Keratinocyte (primary cell): ENCODE results near the gene SND1. TPM values are rescaled to one million over a fixed set of nuclear protein-coding genes. Genes with fewer than 3 reads are reported as not detected.
A peak's percentile ranks its signal among the peaks of the same experiment; 100 is the strongest.

Source experiments
- DNase-seq: peaks from one replicate; pipeline ENCODE4 v3.0.0-alpha.2; 2011; ENCODE audit warnings: low read depth, missing footprints, low spot score
- FAIRE-seq: peaks from 2 replicates; lab custom pipeline; 2011; peaks lifted over from hg19 to GRCh38; lab: Jason Lieb, UNC
- H2AFZ ChIP-seq: 2 replicates; pipeline ENCODE4 v1.6.0; 2012; ENCODE audit warnings: low read length, control low read depth, inconsistent platforms; ENCODE audit not compliant: control insufficient read depth
- H3K27ac ChIP-seq: 2 replicates; pipeline ENCODE4 v1.5.1; 2011; ENCODE audit warnings: low read length; ENCODE audit not compliant: control insufficient read depth, insufficient read depth
- H3K27me3 ChIP-seq: 3 replicates; pipeline ENCODE4 v1.6.0; 2011; ENCODE audit warnings: low read length; ENCODE audit not compliant: control insufficient read depth, insufficient read depth; ENCODE audit errors: extremely low read depth
- H3K36me3 ChIP-seq, 2 experiments: 2 replicates in 1 of 2; 3 replicates in 1 of 2; pipeline ENCODE4 v1.5.1; 2011; ENCODE audit warnings: low read length in 2 of 2, mild to moderate bottlenecking in 1 of 2; ENCODE audit not compliant: control insufficient read depth in 2 of 2, insufficient read depth in 2 of 2; ENCODE audit errors: extremely low read depth in 1 of 2
- H3K4me1 ChIP-seq: 3 replicates; pipeline ENCODE4 v1.5.1; 2011; ENCODE audit warnings: low read length; ENCODE audit not compliant: control insufficient read depth, insufficient read depth; ENCODE audit errors: extremely low read depth
- H3K4me2 ChIP-seq: 3 replicates; pipeline ENCODE4 v1.6.0; 2011; ENCODE audit warnings: low read depth, low read length; ENCODE audit not compliant: control insufficient read depth, insufficient read depth; ENCODE audit errors: extremely low read depth
- H3K4me3 ChIP-seq, 3 experiments: fragments of 200-600 bp in 1 of 3; sonication (generic) in 1 of 3; 2 replicates in 2 of 3; 3 replicates in 1 of 3; pipeline ENCODE4 v1.5.1; 2011 to 2016; ENCODE audit warnings: low read length in 3 of 3, mild to moderate bottlenecking in 3 of 3, control low read depth in 2 of 3, inconsistent platforms in 1 of 3, low read depth in 1 of 3, mixed read lengths in 1 of 3, mixed run types in 1 of 3, moderate library complexity in 1 of 3; ENCODE audit not compliant: control insufficient read depth in 2 of 3, insufficient read depth in 2 of 3; ENCODE audit errors: extremely low read depth in 1 of 3
- H3K79me2 ChIP-seq: 2 replicates; pipeline ENCODE4 v1.6.0; 2012; ENCODE audit warnings: low read length; ENCODE audit not compliant: control insufficient read depth, insufficient read depth
- H3K9ac ChIP-seq: 3 replicates; pipeline ENCODE4 v1.6.0; 2011; ENCODE audit warnings: low read length; ENCODE audit not compliant: control insufficient read depth, insufficient read depth; ENCODE audit errors: extremely low read depth
- H3K9me1 ChIP-seq: 3 replicates; pipeline ENCODE4 v1.6.0; 2011; ENCODE audit warnings: low read length; ENCODE audit not compliant: control insufficient read depth, insufficient read depth; ENCODE audit errors: extremely low read depth
- H3K9me3 ChIP-seq: 2 replicates; pipeline ENCODE4 v1.5.1; 2012; ENCODE audit warnings: low read depth, low read length; ENCODE audit not compliant: control insufficient read depth
- H4K20me1 ChIP-seq: 3 replicates; pipeline ENCODE4 v1.6.0; 2011; ENCODE audit warnings: low read length; ENCODE audit not compliant: control insufficient read depth, insufficient read depth; ENCODE audit errors: extremely low read depth
- CTCF ChIP-seq, 3 experiments: IDR thresholded peaks in 1 of 3; conservative IDR thresholded peaks in 1 of 3; optimal IDR thresholded peaks in 1 of 3; 2 replicates in 2 of 3; 3 replicates in 1 of 3; pipeline versions ENCODE3 to v1.5.1; 2011; ENCODE audit warnings: low read length in 3 of 3, mild to moderate bottlenecking in 3 of 3, moderate library complexity in 2 of 3, control low read depth in 1 of 3, inconsistent platforms in 1 of 3; ENCODE audit not compliant: insufficient read depth in 2 of 3; ENCODE audit errors: extremely low read depth in 1 of 3
- EZH2 ChIP-seq: IDR thresholded peaks from one replicate; pipeline ENCODE4 v1.6.1; 2012; ENCODE audit warnings: inconsistent platforms, mild to moderate bottlenecking, low read length, moderate library complexity
- dilution Hi-C: fragments of 300-500 bp; cut with MboI; formaldehyde crosslinking; loops from one replicate; pipeline ENCODE4 v1.7.0; 2020; ENCODE audit warnings: low sequenced_read_pairs; ENCODE audit not compliant: extremely low pct_ligation_motif_present
- polyA plus RNA-seq, 5 experiments: library from polyadenylated mRNA; depleted of rRNA in 3 of 5; stranded (reverse) in 3 of 5; stranded (forward) in 1 of 5; unstranded in 1 of 5; fragments of >200 nt; gene quantifications; 1 replicate in 1 of 5; 2 replicates in 3 of 5; 3 replicates in 1 of 5; pipeline versions ENCODE4 v1.2.1 to v1.2.3, GENCODE V29; 2011 to 2012; ENCODE audit warnings: missing spikeins in 2 of 5, low read depth in 1 of 5, low replicate concordance in 1 of 5

SND1 gene
- polyA plus RNA-seq, 1 donor (not counting 4 experiments of a cell fraction or from before 2014, with no cell fraction given) = 140 TPM

GRCh38 chr7:127769696-127770400, 117.9 kb downstream of the SND1 start:
- no peak for FAIRE-seq
- Histone ChIP-seq H3K9me3 (no peaks in the 10 kb centered on the region), H3K4me3 (no peak overlapping the region), H3K27ac (no peak overlapping the region), H3K27me3 (no peaks in the 10 kb centered on the region), H4K20me1 (peaks cover 13% of the 10 kb centered on the region), H3K9ac (no peak overlapping the region), H3K4me2 (no peak overlapping the region), H3K79me2 (peaks cover 62% of the 10 kb centered on the region), H3K4me1 (no peaks in the 10 kb centered on the region), H2AFZ (no peak overlapping the region), H3K9me1 (no peaks in the 10 kb centered on the region), H3K36me3 (peaks cover 0 to 4% of the 10 kb centered on the region in 2 experiments)
- dilution Hi-C loops = no loop called here
- DNase-seq = no peak
- TF ChIP-seq EZH2 (no peak), CTCF (optimal IDR thresholded peaks at IDR 0.05 in 1 of 3, IDR thresholded peaks at IDR 0.05 in 1 of 3, conservative IDR thresholded peaks at IDR 0.05 in 1 of 3; ENCODE audit: extremely low read depth in 1 of 3, insufficient read depth in 2 of 3, low read length in 3 of 3) (no peak)

GRCh38 chr7:127770885-127771284, 118.9 kb downstream of the SND1 start:
- TF ChIP-seq CTCF (optimal IDR thresholded peaks at IDR 0.05 in 1 of 3, IDR thresholded peaks at IDR 0.05 in 1 of 3, conservative IDR thresholded peaks at IDR 0.05 in 1 of 3; ENCODE audit: extremely low read depth in 1 of 3, insufficient read depth in 2 of 3, low read length in 3 of 3) (no peak), EZH2 (no peak)
- no peaks in the 10 kb centered on the region for H3K27me3 ChIP-seq
- no peak overlapping the region for H3K9ac ChIP-seq
- no peak overlapping the region for H3K27ac ChIP-seq
- H3K9me3 ChIP-seq = no peaks in the 10 kb centered on the region
- DNase-seq = no peak
- no peak overlapping the region for H2AFZ ChIP-seq
- FAIRE-seq = peak; percentile 5
- dilution Hi-C loops = no loop called here
- no peak overlapping the region for H3K4me2 ChIP-seq
- H4K20me1 ChIP-seq = peaks cover 10% of the 10 kb centered on the region
- H3K4me3 ChIP-seq = no peak overlapping the region
- no peaks in the 10 kb centered on the region for H3K9me1 ChIP-seq
- H3K36me3 ChIP-seq = peaks cover 0 to 2% of the 10 kb centered on the region in 2 experiments
- H3K79me2 ChIP-seq = peaks cover 57% of the 10 kb centered on the region
- H3K4me1 ChIP-seq = peaks cover 2% of the 10 kb centered on the region
